WI38 (cell line): ENCODE data around the gene HCRT.
"Not testable (repeated sequence)": the region's sequence is repeated elsewhere in the genome, so short reads cannot be mapped to it uniquely, and the experiment has no call there.

Experiments
- H3K4me3 ChIP-seq: 2 replicates; pipeline ENCODE4 v1.5.1; 2011; ENCODE audit warnings: low read depth, mild to moderate bottlenecking, control low read depth, low read length
- CTCF ChIP-seq: IDR thresholded peaks from 2 replicates; pipeline ENCODE4 v1.5.1; 2012; ENCODE audit warnings: low read depth, mild to moderate bottlenecking, control low read depth, low read length

HCRT gene

GRCh38 chr17:42163113-42163512, 22.1 kb downstream of the HCRT start:
- 0 out of 2 replicates have a peak, but pooled peaks have one; percentile 20 for TF ChIP-seq CTCF
- no peak overlapping the region for H3K4me3 ChIP-seq

GRCh38 chr17:42160531-42160910, 24.7 kb downstream of the HCRT start:
- no peak for TF ChIP-seq CTCF
- H3K4me3 ChIP-seq = no peak overlapping the region

GRCh38 chr17:42159796-42160530, 25.3 kb downstream of the HCRT start:
- no peak overlapping the region for H3K4me3 ChIP-seq
- no peak for TF ChIP-seq CTCF

- H3K4me3 ChIP-seq = peak overlapping the region; percentile 44
- no peak for TF ChIP-seq CTCF
Observed at GRCh38 chr17:42155614-42156045, 29.6 kb downstream of the HCRT start.

- no peak for TF ChIP-seq CTCF
- peak overlapping the region; percentile 79 for H3K4me3 ChIP-seq
Observed at GRCh38 chr17:42153919-42154742, 31.1 kb downstream of the HCRT start.

GRCh38 chr17:42146911-42147607, 38.2 kb downstream of the HCRT start:
- no peak for TF ChIP-seq CTCF
- H3K4me3 ChIP-seq = no peak overlapping the region

GRCh38 chr17:42143138-42143537, 42.1 kb downstream of the HCRT start:
- not testable (repeated sequence) for H3K4me3 ChIP-seq
